HepG2 (cell line): Measurements from ENCODE around the gene TLCD1. TPM values are rescaled to one million over a fixed set of nuclear protein-coding genes. Genes with fewer than 3 reads are reported as not detected.

Source experiments
- FOXJ3 ChIP-seq: sonication (generic); formaldehyde crosslinking; IDR thresholded peaks from 2 replicates; pipeline ENCODE4 v1.4.0; 2020; ENCODE audit warnings: missing genetic modification reagents, mild to moderate bottlenecking, borderline replicate concordance
- GATAD1 ChIP-seq: IDR thresholded peaks from 2 replicates; pipeline ENCODE4 v1.6.1; 2016; ENCODE audit warnings: missing genetic modification reagents, missing compliant biosample characterization
- GPN1 ChIP-seq: sonication (generic); formaldehyde crosslinking; IDR thresholded peaks from 2 replicates; pipeline ENCODE4 v1.5.1; 2020; ENCODE audit warnings: missing genetic modification reagents, borderline replicate concordance
- KDM6A ChIP-seq: IDR thresholded peaks from 2 replicates; pipeline ENCODE4 v1.6.1; 2016; ENCODE audit warnings: low read depth
- MED13 ChIP-seq: sonication (generic); formaldehyde crosslinking; IDR thresholded peaks from 2 replicates; pipeline ENCODE4 v1.5.0; 2020; ENCODE audit warnings: missing genetic modification reagents
- MEIS1 ChIP-seq: sonication (generic); formaldehyde crosslinking; IDR thresholded peaks from 2 replicates; pipeline ENCODE4 v1.9.0; 2021; ENCODE audit warnings: mild to moderate bottlenecking, missing genetic modification reagents, moderate library complexity, borderline replicate concordance
- NCOA2 ChIP-seq: sonication (generic); formaldehyde crosslinking; IDR thresholded peaks from 2 replicates; pipeline ENCODE4 v1.8.0; 2022; ENCODE audit warnings: inconsistent platforms
- RBM22 ChIP-seq: fragments of 200-400 bp; formaldehyde crosslinking; optimal IDR thresholded peaks from 2 replicates; pipeline ENCODE3; 2017; ENCODE audit warnings: mild to moderate bottlenecking, low read length, moderate library complexity
- SRF ChIP-seq: IDR thresholded peaks from 2 replicates; pipeline ENCODE4 v1.6.1; 2011; ENCODE audit warnings: mild to moderate bottlenecking, low read depth, low read length, moderate library complexity
- TRIM24 ChIP-seq: sonication (generic); formaldehyde crosslinking; IDR thresholded peaks from 2 replicates; pipeline ENCODE4 v1.8.0; 2022; ENCODE audit warnings: mild to moderate bottlenecking, missing genetic modification reagents
- ZFP82 ChIP-seq: sonication (generic); formaldehyde crosslinking; IDR thresholded peaks from 2 replicates; pipeline ENCODE4 v1.5.1; 2020; ENCODE audit warnings: mild to moderate bottlenecking, missing genetic modification reagents, borderline replicate concordance
- ZIK1 ChIP-seq: sonication (generic); formaldehyde crosslinking; IDR thresholded peaks from 2 replicates; pipeline ENCODE4 v1.5.0; 2020; ENCODE audit warnings: mild to moderate bottlenecking, low read depth, missing genetic modification reagents, borderline replicate concordance
- ZNF30 ChIP-seq: sonication (generic); formaldehyde crosslinking; IDR thresholded peaks from 2 replicates; pipeline ENCODE4 v1.5.0; 2020; ENCODE audit warnings: mild to moderate bottlenecking, missing genetic modification reagents
- ZNF318 ChIP-seq: sonication (generic); formaldehyde crosslinking; IDR thresholded peaks from 2 replicates; pipeline ENCODE4 v1.4.0; 2020; ENCODE audit warnings: mild to moderate bottlenecking, missing genetic modification reagents
- ZNF552 ChIP-seq: sonication (generic); formaldehyde crosslinking; IDR thresholded peaks from 2 replicates; pipeline ENCODE4 v1.9.0; 2022; ENCODE audit warnings: missing genetic modification reagents, mild to moderate bottlenecking, borderline replicate concordance
- ZNF556 ChIP-seq: sonication (generic); formaldehyde crosslinking; IDR thresholded peaks from 2 replicates; pipeline ENCODE4 v1.4.0; 2020; ENCODE audit warnings: mild to moderate bottlenecking, missing genetic modification reagents, borderline replicate concordance
- ZNF761 ChIP-seq: sonication (generic); formaldehyde crosslinking; conservative IDR thresholded peaks from 2 replicates; pipeline ENCODE4 v1.4.0; 2020; ENCODE audit warnings: mild to moderate bottlenecking, missing genetic modification reagents
- ZSCAN22 ChIP-seq: sonication (generic); formaldehyde crosslinking; IDR thresholded peaks from 2 replicates; pipeline ENCODE4 v1.4.0; 2020; ENCODE audit warnings: mild to moderate bottlenecking, missing genetic modification reagents
- polyA plus RNA-seq, 8 experiments: library from polyadenylated mRNA; depleted of rRNA in 3 of 8; stranded (reverse) in 7 of 8; unstranded in 1 of 8; fragments of >200 nt; fragmentation: Illumina TruSeq in 4 of 8; extraction: Trizol in 4 of 8; gene quantifications; 2 replicates each; pipeline versions ENCODE4 v1.2.1 to v1.2.3, GENCODE V29; 2011 to 2016; ENCODE audit warnings: low read depth in 4 of 8, missing spikeins in 1 of 8, mixed read lengths in 1 of 8; ENCODE audit not compliant: insufficient read depth in 1 of 8
- total RNA-seq, 5 experiments: library from RNA; depleted of rRNA; stranded (reverse); fragments of >200 nt; fragmentation: Illumina TruSeq; extraction: Trizol; gene quantifications; 2 replicates each; pipeline ENCODE4 v1.2.3, GENCODE V29; 2016; ENCODE audit warnings: low read depth in 1 of 5
- TF ChIP-seq, protein P1 (sequence below): IDR thresholded peaks from 2 replicates; pipeline ENCODE4 v1.6.1; 2016; ENCODE audit warnings: missing compliant biosample characterization, missing genetic modification reagents, borderline replicate concordance
- TF ChIP-seq, protein P2 (sequence below): sonication (generic); formaldehyde crosslinking; IDR thresholded peaks from 2 replicates; pipeline ENCODE4 v1.5.1; 2020; ENCODE audit warnings: mild to moderate bottlenecking, moderate library complexity, missing genetic modification reagents

TLCD1 gene
- total and polyA plus RNA-seq, 2 of the 13 experiments (the other 11 are each of a cell fraction or from before 2014, with no cell fraction given), result 14.9 to 19.6 TPM

GRCh38 chr17:28698253-28698941, 27.6 kb downstream of the TLCD1 start (continued):
- TF ChIP-seq FOXJ3 (CRISPR knock-in tag), result no peak; the same call in 1 of the 2 replicates
- TF ChIP-seq ZSCAN22 (CRISPR knock-in tag), result no peak
- no peak for TF ChIP-seq ZNF552 (CRISPR knock-in tag)
- peak; percentile 71; the same call in 1 of the 2 replicates for TF ChIP-seq ZNF556
- TF ChIP-seq ZNF318 (CRISPR knock-in tag), result no peak
- TF ChIP-seq, protein P1, sequence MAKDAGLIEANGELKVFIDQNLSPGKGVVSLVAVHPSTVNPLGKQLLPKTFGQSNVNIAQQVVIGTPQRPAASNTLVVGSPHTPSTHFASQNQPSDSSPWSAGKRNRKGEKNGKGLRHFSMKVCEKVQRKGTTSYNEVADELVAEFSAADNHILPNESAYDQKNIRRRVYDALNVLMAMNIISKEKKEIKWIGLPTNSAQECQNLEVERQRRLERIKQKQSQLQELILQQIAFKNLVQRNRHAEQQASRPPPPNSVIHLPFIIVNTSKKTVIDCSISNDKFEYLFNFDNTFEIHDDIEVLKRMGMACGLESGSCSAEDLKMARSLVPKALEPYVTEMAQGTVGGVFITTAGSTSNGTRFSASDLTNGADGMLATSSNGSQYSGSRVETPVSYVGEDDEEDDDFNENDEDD, result peak; percentile 66
- no peak; the same call in 1 of the 2 replicates for TF ChIP-seq TRIM24 (CRISPR knock-in tag)
- TF ChIP-seq RBM22, result peak; percentile 72
- TF ChIP-seq ZIK1, result peak; percentile 34; the same call in 1 of the 2 replicates
- peak; percentile 66 for TF ChIP-seq GATAD1 (CRISPR knock-in tag)
- TF ChIP-seq MED13 (CRISPR knock-in tag), result no peak
- TF ChIP-seq SRF, result no peak
- no peak for TF ChIP-seq ZNF30 (CRISPR knock-in tag)
- no peak for TF ChIP-seq MEIS1 (CRISPR knock-in tag)
- TF ChIP-seq ZNF761 (CRISPR knock-in tag), result no peak
- TF ChIP-seq NCOA2 (CRISPR knock-in tag), result peak; percentile 85
- TF ChIP-seq, protein P2, sequence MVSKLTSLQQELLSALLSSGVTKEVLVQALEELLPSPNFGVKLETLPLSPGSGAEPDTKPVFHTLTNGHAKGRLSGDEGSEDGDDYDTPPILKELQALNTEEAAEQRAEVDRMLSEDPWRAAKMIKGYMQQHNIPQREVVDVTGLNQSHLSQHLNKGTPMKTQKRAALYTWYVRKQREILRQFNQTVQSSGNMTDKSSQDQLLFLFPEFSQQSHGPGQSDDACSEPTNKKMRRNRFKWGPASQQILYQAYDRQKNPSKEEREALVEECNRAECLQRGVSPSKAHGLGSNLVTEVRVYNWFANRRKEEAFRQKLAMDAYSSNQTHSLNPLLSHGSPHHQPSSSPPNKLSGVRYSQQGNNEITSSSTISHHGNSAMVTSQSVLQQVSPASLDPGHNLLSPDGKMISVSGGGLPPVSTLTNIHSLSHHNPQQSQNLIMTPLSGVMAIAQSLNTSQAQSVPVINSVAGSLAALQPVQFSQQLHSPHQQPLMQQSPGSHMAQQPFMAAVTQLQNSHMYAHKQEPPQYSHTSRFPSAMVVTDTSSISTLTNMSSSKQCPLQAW, result peak; percentile 90
- TF ChIP-seq KDM6A, result peak; percentile 85
- no peak for TF ChIP-seq GPN1 (CRISPR knock-in tag)
- TF ChIP-seq ZFP82 (CRISPR knock-in tag), result no peak
